Lower leg skin (tissue), 3 donors: ENCODE data around the gene SIGLEC9.

Source experiments
- POLR2A ChIP-seq, 2 donors: fragments of 450-650 bp; IDR thresholded peaks; one replicate each; pipeline ENCODE4 v1.6.1; 2016 to 2017; ENCODE audit warnings: antibody characterized with exemption in 2 of 2, mild to moderate bottlenecking in 1 of 2, moderate library complexity in 1 of 2
- TF ChIP-seq, protein P1 (sequence below), 3 donors: fragments of 450-650 bp; IDR thresholded peaks; one replicate each; pipeline ENCODE4 v1.5.1; 2016; ENCODE audit warnings: antibody characterized with exemption in 3 of 3, mild to moderate bottlenecking in 3 of 3, moderate library complexity in 2 of 3

DNA sequence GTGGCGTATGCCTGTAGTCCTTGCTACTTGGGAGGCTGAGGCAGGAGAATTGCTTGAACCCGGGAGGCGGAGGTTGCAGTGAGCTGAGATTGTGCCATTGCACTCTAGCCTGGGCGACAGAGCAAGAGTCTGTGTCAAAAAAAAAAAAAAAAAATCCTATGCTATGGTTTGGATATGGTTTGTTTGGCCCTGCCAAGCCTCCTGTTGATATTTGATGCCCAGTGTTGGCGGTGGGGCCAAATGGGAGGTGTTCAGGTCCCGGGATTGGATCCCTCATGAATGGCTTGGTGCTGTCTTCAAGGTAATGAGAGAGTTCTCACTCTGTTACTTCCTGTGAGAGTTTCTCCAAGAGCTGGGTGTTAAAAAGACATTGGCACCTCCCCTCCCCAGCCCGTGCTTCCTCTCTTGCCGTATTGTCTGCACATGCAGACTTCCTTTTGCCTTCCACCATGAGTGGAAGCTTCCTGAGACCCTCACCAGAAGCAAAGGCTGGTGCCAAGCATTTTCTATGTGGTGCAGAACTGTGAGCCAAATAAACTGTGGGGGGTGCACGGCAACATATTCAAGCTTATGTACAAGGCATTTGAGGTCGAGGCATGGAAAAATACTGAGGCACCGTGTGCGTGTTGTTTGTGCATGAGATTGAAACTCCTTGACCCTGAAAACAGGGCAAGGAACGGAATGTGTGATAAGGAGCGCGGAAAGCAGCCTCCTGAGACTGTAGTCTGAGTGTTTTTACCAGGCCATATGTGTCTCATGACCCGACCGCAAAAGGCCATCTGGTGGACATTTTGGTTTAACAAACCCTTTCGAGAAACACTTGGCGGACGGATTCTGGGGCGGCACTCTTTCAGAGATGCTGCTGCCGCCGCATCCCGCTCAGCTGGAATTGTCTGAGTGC lies 7.3 kb downstream of the SIGLEC9 start:
- TF ChIP-seq, protein P1, sequence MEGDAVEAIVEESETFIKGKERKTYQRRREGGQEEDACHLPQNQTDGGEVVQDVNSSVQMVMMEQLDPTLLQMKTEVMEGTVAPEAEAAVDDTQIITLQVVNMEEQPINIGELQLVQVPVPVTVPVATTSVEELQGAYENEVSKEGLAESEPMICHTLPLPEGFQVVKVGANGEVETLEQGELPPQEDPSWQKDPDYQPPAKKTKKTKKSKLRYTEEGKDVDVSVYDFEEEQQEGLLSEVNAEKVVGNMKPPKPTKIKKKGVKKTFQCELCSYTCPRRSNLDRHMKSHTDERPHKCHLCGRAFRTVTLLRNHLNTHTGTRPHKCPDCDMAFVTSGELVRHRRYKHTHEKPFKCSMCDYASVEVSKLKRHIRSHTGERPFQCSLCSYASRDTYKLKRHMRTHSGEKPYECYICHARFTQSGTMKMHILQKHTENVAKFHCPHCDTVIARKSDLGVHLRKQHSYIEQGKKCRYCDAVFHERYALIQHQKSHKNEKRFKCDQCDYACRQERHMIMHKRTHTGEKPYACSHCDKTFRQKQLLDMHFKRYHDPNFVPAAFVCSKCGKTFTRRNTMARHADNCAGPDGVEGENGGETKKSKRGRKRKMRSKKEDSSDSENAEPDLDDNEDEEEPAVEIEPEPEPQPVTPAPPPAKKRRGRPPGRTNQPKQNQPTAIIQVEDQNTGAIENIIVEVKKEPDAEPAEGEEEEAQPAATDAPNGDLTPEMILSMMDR (IDR thresholded peaks at IDR 0.05), result no peak
- no peak for TF ChIP-seq POLR2A (IDR thresholded peaks at IDR 0.05)
